Medulla oblongata (tissue), 1 donor: Measurements from ENCODE around the gene ZIM2.
A peak's percentile ranks its signal among the peaks of the same experiment; 100 is the strongest.

Source experiments
- DNase-seq: peaks from one replicate; pipeline ENCODE4 v3.0.0-alpha.2; 2015; ENCODE audit errors: extremely low spot score

Gene ZIM2

DNA sequence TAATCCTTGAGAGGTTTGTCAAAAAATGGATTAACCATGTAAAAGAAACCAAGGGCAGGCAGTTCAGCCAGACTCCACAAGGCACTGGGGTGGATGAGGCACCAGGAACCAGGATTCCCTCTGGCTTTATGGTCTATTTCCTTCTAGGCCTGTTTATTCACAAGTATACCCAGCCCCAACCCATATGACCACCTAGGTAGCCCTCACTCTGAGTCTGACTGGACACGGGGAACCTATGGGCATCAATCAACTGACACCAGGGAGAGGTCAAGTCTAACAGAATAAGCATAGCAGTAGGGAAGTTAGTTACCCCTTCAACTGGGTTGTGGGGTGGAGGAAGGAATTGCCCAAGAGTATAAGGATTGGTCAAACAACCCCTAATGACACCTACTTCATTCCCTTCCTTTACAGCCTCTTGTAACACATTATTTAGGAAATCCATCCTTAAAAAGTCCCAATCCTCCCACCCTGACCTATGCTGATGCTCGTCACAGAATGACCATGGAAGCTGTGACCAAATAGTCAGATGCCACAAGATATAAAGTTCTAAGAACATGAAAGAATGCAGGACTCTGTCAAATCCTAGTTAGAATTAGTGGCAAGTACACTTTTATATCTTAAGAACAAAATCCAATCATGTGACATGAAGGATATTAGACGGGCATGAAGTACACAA is 31.7 kb downstream of the ZIM2 start:
- no peak for DNase-seq

DNA sequence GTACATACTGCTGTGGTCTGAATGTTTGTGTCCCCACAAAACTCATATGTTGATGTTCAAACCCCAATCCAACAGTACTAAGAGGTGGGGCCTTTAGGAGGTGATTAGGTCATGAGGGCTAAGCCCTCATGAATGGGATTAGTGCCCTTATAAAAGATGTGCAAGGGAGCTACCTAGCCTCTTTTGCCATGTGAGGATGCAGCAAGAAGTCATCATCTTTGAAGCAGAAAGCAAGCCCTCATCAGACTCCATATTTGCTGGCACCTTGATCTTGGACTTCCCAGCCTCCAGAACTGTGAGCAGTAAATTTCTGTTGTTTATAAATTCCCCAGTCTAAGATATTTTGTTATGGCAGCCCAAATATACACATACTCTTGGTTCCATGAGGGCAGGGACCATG is 33.9 kb downstream of the ZIM2 start:
- no peak for DNase-seq

DNA sequence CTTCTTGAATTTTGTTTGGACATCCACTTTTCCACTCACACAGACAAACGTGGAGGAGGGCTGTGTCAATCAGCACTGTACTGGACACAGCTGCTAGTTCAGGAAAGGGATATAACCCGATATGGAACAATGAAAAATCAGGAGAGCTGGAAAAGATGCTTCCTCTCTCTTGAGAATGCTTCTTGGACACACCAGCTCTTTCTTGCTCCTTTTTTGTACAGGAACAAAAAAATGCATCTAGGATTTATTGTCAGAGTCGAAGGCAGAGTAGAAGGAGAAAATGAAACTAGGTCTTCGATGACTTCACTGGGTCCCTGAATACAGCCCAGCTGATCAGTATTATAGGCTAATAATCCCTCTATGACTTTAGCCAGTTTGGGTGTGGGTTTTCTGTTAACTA is 62.2 kb downstream of the ZIM2 start:
- no peak for DNase-seq

DNA sequence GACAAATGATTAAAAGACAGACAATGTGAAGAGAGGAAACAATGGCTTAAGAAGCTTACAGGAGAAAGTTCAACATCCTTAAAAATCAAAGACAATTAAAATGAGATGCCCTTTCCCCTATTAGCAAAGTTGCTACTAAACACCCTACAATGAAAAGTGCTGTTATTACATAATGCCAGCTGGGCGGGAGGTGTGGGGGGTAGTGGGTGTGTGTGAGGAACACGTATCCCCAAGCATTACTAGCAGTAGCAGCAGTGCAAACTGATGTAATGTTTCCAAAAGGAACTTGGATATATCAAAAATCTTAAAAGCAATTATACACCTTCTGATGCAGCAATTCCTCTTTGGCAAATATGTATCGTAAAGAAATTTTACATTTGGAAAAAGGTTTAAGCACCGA is 70.9 kb downstream of the ZIM2 start:
- DNase-seq = no peak

DNA sequence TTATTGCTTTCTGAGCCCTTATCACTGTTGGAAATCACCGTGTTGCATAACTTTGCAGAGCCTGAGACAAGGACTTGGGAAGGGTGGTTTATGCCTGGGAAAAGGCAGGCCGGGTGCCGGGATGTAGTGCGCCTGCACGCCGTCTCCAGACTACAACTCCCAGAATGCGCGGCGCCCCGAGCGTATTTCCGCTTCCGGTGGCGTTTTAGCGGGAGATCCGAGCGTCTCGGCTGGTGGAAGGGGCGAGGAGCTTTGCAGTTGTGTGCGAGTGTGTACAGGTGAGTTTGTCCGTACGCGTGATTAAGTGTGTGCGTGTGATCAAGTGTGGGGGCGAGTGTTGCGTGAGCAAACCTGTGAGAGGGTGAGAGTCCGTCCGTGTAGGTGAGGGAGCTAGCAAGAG is 75.4 kb downstream of the ZIM2 start:
- peak; percentile 70 for DNase-seq

DNA sequence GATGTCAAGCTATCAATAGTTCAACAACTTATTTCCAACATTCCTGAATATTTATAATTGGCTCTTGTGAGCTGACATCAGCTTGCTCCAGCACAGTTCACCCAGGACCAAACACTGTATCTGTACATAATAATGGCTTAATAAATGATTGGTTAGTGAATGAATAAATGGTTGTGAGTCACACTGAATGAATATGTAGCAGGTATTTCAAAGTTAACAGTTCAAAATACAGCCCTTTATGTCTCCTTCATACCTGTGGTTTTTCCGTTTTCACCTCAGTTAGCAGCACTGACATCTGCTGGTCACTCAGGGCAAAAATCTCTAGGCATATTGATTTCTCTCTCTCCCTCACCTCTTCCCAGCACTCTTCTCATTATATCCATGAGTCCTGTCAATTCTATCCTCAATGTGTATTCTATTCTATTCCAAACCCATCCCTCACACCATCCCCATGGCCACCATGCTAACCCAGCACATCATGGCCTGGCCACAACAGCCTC is 76.3 kb downstream of the ZIM2 start:
- no peak for DNase-seq

DNA sequence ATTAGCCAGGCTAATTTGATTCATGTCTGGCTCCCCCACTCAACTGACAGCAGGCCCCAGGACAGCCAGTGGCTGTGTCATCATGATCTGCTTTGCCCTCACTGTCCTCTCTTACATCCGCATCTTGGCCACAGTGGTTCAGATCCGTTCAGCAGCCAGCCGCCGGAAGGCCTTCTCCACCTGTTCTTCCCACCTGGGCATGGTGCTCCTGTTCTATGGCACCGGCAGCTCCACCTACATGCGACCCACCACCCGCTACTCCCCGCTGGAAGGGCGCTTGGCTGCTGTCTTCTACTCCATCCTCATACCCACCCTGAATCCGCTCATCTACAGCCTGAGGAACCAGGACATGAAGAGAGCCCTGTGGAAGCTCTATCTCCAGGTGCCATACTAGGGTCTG is 79.7 kb downstream of the ZIM2 start:
- DNase-seq = no peak

DNA sequence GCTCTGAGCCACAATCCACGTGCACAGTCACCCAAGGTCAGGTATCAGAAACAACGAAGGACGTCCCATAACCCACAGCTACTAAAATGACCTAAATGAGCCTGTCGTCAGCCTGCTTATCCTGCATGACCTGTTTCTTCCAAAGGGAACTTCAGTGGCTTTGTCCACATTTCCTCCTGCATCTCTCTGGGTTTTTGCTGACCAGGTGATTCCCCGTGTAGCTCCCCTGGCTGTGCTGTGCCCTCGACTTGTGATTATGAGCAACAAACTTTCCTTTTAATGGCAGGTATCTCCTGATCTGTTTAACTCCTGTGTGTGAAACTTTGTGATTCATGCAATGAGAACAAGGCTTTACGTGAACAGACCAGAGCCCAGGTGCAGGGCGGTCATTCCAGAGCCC is 81.0 kb downstream of the ZIM2 start:
- no peak for DNase-seq

DNA sequence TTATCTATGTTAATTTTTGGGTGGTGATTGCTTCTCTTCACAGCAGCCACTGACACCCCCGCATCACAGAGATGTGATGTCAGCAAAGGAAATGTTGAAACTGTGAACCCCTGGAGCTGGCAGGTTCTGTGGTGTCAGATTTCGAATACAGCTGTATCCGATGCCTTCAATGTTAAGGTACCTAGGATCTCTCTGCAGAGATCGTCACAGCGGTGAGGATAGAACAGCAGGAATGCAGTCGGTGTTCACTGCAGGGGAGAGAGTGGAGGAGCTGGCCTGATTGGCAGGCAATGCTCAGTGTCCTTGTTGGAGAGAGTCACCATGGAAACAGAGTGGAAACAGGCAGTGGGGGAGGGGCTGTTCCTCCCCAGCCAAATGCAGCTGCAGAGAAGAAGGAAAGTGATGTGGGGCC is 89.4 kb downstream of the ZIM2 start:
- peak; percentile 90 for DNase-seq

DNA sequence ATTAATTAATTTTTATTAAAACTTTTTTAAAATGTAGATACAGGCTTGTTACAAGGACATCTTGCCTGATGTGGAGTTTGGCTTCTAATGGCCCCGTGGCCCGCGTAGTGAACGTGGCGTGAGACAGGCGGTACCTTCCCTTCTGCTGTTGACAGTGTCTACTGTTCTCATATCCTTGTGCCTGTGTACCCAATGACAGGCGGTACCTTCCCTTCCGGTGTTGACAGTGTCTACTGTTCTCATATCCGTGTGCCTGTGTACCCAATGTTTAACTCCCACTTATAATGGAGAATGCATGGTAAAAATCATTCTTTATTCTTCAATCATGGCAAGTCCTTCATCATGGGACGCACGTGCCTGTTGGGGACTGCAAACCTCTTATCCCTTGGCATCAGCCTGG is 89.9 kb downstream of the ZIM2 start:
- DNase-seq = peak; percentile 39

DNA sequence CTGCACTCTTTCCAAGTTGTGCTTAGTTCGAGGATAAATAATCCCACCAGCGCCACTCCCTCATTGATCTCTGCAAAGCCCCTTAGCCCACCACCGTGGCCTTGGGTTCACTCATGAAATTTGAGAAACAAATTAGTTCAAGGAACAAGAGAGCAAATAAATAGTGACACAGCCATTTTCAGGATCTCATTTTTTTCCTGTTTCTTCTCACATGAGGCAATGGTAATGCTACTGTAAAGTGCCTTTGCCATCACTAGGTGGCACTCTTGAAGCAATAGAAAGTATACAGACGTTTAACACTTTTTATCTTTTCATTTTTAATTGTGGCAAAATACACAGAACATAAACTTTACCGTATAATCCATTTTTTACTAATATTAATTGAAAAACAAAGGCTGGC is 92.1 kb downstream of the ZIM2 start:
- peak; percentile 74 for DNase-seq

DNA sequence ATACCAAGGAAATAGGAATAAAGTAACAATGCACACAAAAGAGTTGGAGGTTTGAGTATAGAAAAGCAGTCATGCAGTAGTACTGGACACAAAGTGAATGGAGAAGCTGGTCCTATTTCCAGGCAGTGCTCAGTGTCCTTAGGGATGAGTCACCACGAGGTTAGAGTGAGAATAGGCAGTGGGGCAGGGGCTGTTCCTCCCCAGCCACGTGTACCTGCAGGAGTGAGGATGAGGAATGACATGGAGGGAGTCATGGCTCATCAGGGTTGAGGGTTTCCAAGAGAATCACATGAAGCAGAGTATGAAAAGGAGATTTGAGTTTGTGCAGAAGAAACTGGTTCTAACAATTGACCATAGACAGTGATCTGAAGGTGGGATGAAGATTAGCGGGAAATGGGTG is 94.2 kb downstream of the ZIM2 start:
- DNase-seq = no peak

DNA sequence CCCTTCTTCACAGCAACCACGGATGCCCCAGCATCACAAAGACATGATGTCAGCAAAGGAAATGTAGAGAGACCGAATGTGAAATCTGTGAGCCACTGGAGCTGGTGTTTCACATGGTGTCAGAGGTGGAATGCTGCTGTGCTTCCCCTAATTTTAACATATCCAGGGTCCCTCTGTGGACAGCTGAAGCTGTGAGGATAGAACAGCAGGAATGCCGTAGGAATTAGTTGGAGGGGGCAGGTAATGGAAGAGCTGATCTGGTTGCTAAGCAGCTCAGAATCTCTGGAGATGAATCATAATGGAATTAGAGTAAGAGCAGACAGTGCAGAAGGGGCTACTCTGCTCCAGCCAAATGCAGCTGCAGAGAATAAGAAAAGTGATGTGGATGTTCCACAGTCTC is 100.0 kb downstream of the ZIM2 start:
- DNase-seq = no peak

DNA sequence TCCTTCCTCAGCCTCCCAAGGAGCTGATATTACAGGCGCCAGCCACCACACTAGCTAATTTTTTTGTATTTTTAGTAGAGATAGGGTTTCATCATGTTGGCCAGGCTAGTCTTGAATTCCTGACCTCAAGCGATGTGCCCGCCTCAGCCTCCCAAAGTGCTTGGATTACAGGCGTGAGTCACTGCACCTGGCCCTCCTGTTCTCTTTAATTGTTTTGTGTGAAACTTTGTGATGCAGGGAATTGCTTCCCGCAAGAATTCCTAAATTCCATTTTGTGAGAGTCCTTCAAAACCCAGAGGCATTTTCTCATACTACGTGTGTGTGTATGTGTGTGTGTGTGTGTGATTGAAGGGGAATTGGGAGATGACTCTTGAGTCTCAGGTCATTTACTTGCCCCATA is 104.0 kb downstream of the ZIM2 start:
- DNase-seq = no peak

DNA sequence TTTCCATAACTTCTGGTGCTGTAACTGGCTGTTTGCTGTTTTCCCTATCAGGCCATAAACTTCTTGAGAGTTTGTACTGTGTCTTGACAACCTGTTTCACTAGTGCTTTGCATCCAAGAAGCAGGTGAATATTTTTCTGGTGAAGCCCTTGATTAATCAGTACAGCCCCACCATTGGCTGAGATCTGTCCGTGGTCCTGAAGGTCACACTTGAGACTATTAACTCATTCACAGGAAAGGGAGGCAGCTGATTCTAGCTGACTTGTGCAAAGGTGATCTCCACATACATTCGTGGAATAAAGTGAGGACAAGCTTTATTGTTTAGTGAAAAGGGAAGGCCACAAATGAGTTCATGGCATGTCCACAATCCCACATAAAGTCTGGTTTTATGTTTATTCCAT is 107.5 kb downstream of the ZIM2 start:
- no peak for DNase-seq

DNA sequence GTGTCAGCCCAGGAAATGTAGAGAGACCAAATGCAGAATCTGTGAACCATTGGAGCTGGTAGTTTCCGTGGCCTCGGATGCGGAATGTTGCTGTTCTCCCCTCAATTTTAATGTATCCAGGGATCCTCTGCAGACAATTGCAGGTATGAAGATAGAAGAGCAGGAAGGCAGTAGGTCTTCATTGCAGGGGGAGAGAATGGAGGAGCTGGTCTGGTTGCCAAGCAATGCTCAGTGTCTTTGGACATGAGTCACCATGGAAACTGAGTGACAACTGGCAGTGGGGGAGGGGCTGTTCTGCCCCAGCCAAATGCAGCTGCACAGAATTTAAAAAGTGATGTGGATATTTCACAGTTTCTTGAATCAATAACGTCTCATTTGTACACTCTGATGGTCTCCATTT is 112.8 kb downstream of the ZIM2 start:
- peak; percentile 54 for DNase-seq

DNA sequence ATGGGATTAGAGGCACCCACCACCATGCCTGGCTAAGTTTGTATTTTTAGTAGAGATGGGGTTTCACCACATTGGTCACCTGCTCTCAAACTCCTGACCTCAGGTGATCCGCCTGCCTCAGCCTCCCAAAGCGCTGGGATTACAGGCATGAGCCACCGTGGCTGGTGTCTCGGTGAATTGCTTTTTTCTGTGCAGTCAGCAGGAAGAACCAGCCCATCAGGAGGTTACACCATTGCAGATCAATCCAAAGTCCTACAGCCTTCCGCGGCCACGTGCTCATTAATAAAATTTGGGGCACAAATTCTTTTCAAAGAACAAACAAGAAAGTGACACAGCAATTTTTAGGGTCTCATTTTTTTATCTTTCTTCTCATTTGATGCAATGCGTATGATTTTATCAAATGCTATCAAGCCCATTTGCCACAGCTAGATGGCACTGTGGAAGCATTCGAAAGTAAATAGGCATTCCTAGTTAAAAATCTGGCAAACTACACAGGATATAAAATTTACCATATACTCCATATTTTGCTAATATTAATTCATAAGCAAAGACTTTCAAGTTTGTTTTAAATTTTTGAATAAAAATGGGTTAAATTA is 114.6 kb downstream of the ZIM2 start:
- peak; percentile 84 for DNase-seq
